ENCODE data around the gene HPS5.

DNA sequence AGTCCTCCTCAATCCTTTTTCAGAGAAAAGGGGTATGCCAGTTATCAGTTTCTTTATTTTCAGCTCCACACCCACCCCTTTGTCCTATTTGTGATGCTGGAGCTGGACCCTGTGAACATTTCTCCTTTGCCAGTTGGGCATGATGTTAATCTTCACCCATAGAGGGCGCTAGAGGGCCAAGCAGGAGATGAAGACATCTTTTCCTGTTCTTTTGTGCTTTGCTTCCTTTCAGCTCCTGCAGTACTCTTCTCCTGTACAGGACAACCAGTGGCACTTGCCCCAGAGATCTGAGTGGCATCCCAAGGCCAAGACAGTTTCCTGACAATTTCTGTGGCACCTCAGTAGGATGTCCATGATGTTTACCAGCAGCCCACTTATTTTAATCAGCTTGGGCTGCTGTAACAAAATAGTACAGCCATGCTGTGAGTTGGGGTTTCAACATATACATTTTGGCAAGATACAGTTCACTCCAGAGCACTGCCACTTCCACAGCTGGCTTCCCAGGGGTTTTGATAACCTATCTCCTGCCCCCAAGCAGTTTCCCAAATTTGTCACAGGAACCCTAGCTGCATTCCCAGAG lies 78.1 kb downstream of the HPS5 start:
- TF ChIP-seq, protein P1, sequence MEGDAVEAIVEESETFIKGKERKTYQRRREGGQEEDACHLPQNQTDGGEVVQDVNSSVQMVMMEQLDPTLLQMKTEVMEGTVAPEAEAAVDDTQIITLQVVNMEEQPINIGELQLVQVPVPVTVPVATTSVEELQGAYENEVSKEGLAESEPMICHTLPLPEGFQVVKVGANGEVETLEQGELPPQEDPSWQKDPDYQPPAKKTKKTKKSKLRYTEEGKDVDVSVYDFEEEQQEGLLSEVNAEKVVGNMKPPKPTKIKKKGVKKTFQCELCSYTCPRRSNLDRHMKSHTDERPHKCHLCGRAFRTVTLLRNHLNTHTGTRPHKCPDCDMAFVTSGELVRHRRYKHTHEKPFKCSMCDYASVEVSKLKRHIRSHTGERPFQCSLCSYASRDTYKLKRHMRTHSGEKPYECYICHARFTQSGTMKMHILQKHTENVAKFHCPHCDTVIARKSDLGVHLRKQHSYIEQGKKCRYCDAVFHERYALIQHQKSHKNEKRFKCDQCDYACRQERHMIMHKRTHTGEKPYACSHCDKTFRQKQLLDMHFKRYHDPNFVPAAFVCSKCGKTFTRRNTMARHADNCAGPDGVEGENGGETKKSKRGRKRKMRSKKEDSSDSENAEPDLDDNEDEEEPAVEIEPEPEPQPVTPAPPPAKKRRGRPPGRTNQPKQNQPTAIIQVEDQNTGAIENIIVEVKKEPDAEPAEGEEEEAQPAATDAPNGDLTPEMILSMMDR (conservative IDR thresholded peaks at IDR 0.05 in 1 of 2, IDR thresholded peaks at IDR 0.05 in 1 of 2; ENCODE audit: extremely low read depth in 1 of 2, insufficient read depth in 1 of 2, low read depth in 1 of 2, low read length in 2 of 2) = peak; percentile 91
- no peak for TF ChIP-seq EZH2 (IDR thresholded peaks at IDR 0.05; ENCODE audit: borderline replicate concordance, low read length)
